Pericardium fibroblast (primary cell): ENCODE measurements around the gene CD160. TPM values are rescaled to one million over a fixed set of nuclear protein-coding genes. Genes with fewer than 3 reads are reported as not detected.

Experiments
- total RNA-seq: library from RNA; depleted of rRNA; stranded (reverse); fragments of >200 nt; gene quantifications from 2 replicates; pipeline ENCODE4 v1.2.3, GENCODE V29; 2015

Gene CD160
- not detected in 2 replicates for total RNA-seq

GRCh38 chr1:145719230-145720079 is at the start of gene CD160:
CD160 (plus strand) TSS chr1:145719499; CDS start chr1:145728328, 8,829 bp downstream.

GRCh38 chr1:145707183-145707867 is 12.0 kb upstream of the CD160 start, which contains the start of gene PDZK1:
PDZK1 (minus strand) TSS chr1:145707368; CDS start chr1:145688021, 19,347 bp downstream.

Other genes starting within 250 kb of the CD160 start
- 18.6 and 23.4 TPM in 2 replicates for gene GPR89A, start 111.5 kb upstream of the CD160 start, total RNA-seq
- gene PDZK1, start 12.1 kb upstream of the CD160 start, total RNA-seq: not detected in 2 replicates
- 6.3 and 8.3 TPM in 2 replicates for gene RNF115, start 104.6 kb downstream of the CD160 start, total RNA-seq
- 27.4 and 30.6 TPM in 2 replicates for gene POLR3C, start 104.7 kb downstream of the CD160 start, total RNA-seq
- 0.12 and 1.3 TPM in 2 replicates for gene NUDT17, start 126.1 kb downstream of the CD160 start, total RNA-seq
- 23.6 and 30.9 TPM in 2 replicates for gene PIAS3, start 139.6 kb downstream of the CD160 start, total RNA-seq
- gene ANKRD35, start 166.4 kb downstream of the CD160 start, total RNA-seq: 0.47 and 4.1 TPM in 2 replicates
- 6.8 and 15.2 TPM in 2 replicates for gene ITGA10, start 190.6 kb downstream of the CD160 start, total RNA-seq
- 18.6 and 22.4 TPM in 2 replicates for gene PEX11B, start 199.2 kb downstream of the CD160 start, total RNA-seq
- 59.6 and 92.0 TPM in 2 replicates for gene RBM8A, start 208.0 kb downstream of the CD160 start, total RNA-seq
- gene LIX1L, start 238.5 kb downstream of the CD160 start, total RNA-seq: 35.9 and 37.1 TPM in 2 replicates
- gene ANKRD34A, start 245.1 kb downstream of the CD160 start, total RNA-seq: 0.85 and 1.6 TPM in 2 replicates
- gene POLR3GL, start 245.2 kb downstream of the CD160 start, total RNA-seq: 19.5 and 19.7 TPM in 2 replicates